Endothelial cell of umbilical vein (primary cell): Measurements from ENCODE around the gene PUS10. TPM values are rescaled to one million over a fixed set of nuclear protein-coding genes. Genes with fewer than 3 reads are reported as not detected.

Experiments used
- BruUV-seq: library from RNA; stranded (reverse); fragments of 400-500 nt; replicated peaks from 2 replicates; lab custom pipeline; 2021; lab: Mats Ljungman, UMichigan
- CTCF ChIA-PET: fragments of 300-600, 350-600 bp; sonication (Branson Sonifier 250); formaldehyde crosslinking; loops from one replicate; lab custom pipeline; 2021; ENCODE audit warnings: antibody characterized with exemption, inconsistent platforms; lab: Charles Lee
- POLR2A ChIA-PET: fragments of 300-600, 350-600 bp; sonication (Branson Sonifier 250); formaldehyde crosslinking; loops from one replicate; lab custom pipeline; 2021; ENCODE audit warnings: antibody characterized with exemption, inconsistent platforms; lab: Charles Lee
- DNase-seq: peaks from one replicate; pipeline ENCODE4 v3.0.0-alpha.2; 2011; ENCODE audit warnings: low read depth, low spot score
- FAIRE-seq: peaks from 2 replicates; lab custom pipeline; 2011; peaks lifted over from hg19 to GRCh38; lab: Jason Lieb, UNC
- H2AFZ ChIP-seq: 2 replicates; pipeline ENCODE4 v1.6.0; 2012; ENCODE audit warnings: low read depth, low read length, control low read depth, inconsistent platforms
- H3K27ac ChIP-seq: 2 replicates; pipeline ENCODE4 v1.5.1; 2011; ENCODE audit warnings: low read depth, mild to moderate bottlenecking, control low read depth, low read length, moderate library complexity; ENCODE audit not compliant: insufficient read depth
- H3K27me3 ChIP-seq, 2 experiments: 2 replicates each; pipeline versions ENCODE4 v1.6.0 to v1.6.1; 2011; ENCODE audit warnings: low read length in 2 of 2, mixed read lengths in 1 of 2; ENCODE audit not compliant: control insufficient read depth in 2 of 2, insufficient read depth in 2 of 2
- H3K36me3 ChIP-seq, 2 experiments: 2 replicates in 1 of 2; 3 replicates in 1 of 2; pipeline ENCODE4 v1.5.1; 2011; ENCODE audit warnings: low read length in 2 of 2, mild to moderate bottlenecking in 1 of 2, moderate library complexity in 1 of 2; ENCODE audit not compliant: control insufficient read depth in 2 of 2, insufficient read depth in 2 of 2; ENCODE audit errors: extremely low read depth in 1 of 2
- H3K4me1 ChIP-seq: 3 replicates; pipeline ENCODE4 v1.5.1; 2011; ENCODE audit warnings: mild to moderate bottlenecking, low read length; ENCODE audit not compliant: control insufficient read depth, insufficient read depth; ENCODE audit errors: extremely low read depth
- H3K4me2 ChIP-seq: 2 replicates; pipeline ENCODE4 v1.6.1; 2011; ENCODE audit warnings: low read length, control low read depth, mixed read lengths; ENCODE audit not compliant: insufficient read depth
- H3K4me3 ChIP-seq, 3 experiments: fragments of 200-600 bp in 1 of 3; sonication (generic), shearing (Covaris generic) in 1 of 3; replicated peaks in 1 of 3; 2 replicates each; pipeline ENCODE4 v1.5.1; 2011 to 2016; ENCODE audit warnings: control low read depth in 3 of 3, low read length in 3 of 3, mild to moderate bottlenecking in 2 of 3, inconsistent platforms in 1 of 3, low read depth in 1 of 3, moderate library complexity in 1 of 3; ENCODE audit not compliant: insufficient read depth in 1 of 3
- H3K79me2 ChIP-seq: 2 replicates; pipeline ENCODE4 v1.6.0; 2012; ENCODE audit warnings: low read length, inconsistent platforms; ENCODE audit not compliant: control insufficient read depth, insufficient read depth
- H3K9ac ChIP-seq: replicated peaks from 2 replicates; pipeline ENCODE3; 2011; ENCODE audit warnings: low read length, control low read depth; ENCODE audit not compliant: insufficient read depth; ENCODE audit errors: extremely low read depth
- H3K9me1 ChIP-seq: replicated peaks from 3 replicates; pipeline ENCODE4 v1.6.0; 2011; ENCODE audit warnings: mild to moderate bottlenecking, low read length; ENCODE audit not compliant: control insufficient read depth, insufficient read depth; ENCODE audit errors: extremely low read depth
- H3K9me3 ChIP-seq: replicated peaks from 2 replicates; pipeline ENCODE4 v1.5.1; 2012; ENCODE audit warnings: low read length, inconsistent platforms; ENCODE audit not compliant: control insufficient read depth, insufficient read depth
- H4K20me1 ChIP-seq: replicated peaks from 2 replicates; pipeline ENCODE3; 2011; ENCODE audit warnings: mild to moderate bottlenecking, low read length; ENCODE audit not compliant: control insufficient read depth, insufficient read depth; ENCODE audit errors: extremely low read depth
- EZH2 ChIP-seq: IDR thresholded peaks from 2 replicates; pipeline ENCODE4 v1.6.1; 2012; ENCODE audit warnings: borderline replicate concordance, low read depth, mild to moderate bottlenecking, moderate library complexity, low read length, inconsistent platforms; ENCODE audit not compliant: severe bottlenecking
- FOS ChIP-seq: IDR thresholded peaks from 2 replicates; pipeline ENCODE4 v1.6.1; 2011; ENCODE audit warnings: mild to moderate bottlenecking, low read length, moderate library complexity, borderline replicate concordance; ENCODE audit not compliant: insufficient read depth
- GATA2 ChIP-seq: IDR thresholded peaks from 2 replicates; pipeline ENCODE4 v1.7.0; 2011; ENCODE audit warnings: low read depth, mild to moderate bottlenecking, moderate library complexity, mixed read lengths, low read length; ENCODE audit not compliant: insufficient read length, insufficient read depth
- JUN ChIP-seq: IDR thresholded peaks from 2 replicates; pipeline ENCODE4 v1.6.1; 2011; ENCODE audit warnings: borderline replicate concordance, low read depth; ENCODE audit not compliant: insufficient read length, insufficient read depth
- MYC ChIP-seq: IDR thresholded peaks from one replicate; pipeline ENCODE4 v1.6.1; 2011; ENCODE audit warnings: mild to moderate bottlenecking, low read depth, low read length
- POLR2A ChIP-seq: IDR thresholded peaks from 2 replicates; pipeline ENCODE4 v1.6.1; 2012; ENCODE audit warnings: low read depth, mild to moderate bottlenecking, control low read depth, low read length
- POLR2AphosphoS5 ChIP-seq: IDR thresholded peaks from 2 replicates; pipeline ENCODE4 v1.6.1; 2012; ENCODE audit warnings: low read depth, mild to moderate bottlenecking, control low read depth, low read length, moderate library complexity; ENCODE audit not compliant: insufficient read depth
- dilution Hi-C: fragments of 300-500 bp; cut with MboI; formaldehyde crosslinking; loops from one replicate; pipeline ENCODE4 v1.15.0; 2019; ENCODE audit warnings: low sequenced_read_pairs; ENCODE audit not compliant: extremely low pct_ligation_motif_present
- intact Hi-C: fragments of 100-400 bp; cut with micrococcal nuclease; formaldehyde crosslinking; loops from one replicate; pipeline ENCODE4 v1.10.0; 2022
- polyA plus RNA-seq, 4 experiments: library from polyadenylated mRNA; depleted of rRNA in 3 of 4; stranded (reverse) in 3 of 4; unstranded in 1 of 4; fragments of >200 nt; gene quantifications; 2 replicates each; pipeline versions ENCODE4 v1.2.1 to v1.2.3, GENCODE V29; 2011 to 2012; ENCODE audit warnings: missing spikeins in 1 of 4
- total RNA-seq: library from RNA; stranded (reverse); gene quantifications from 2 replicates; pipeline ENCODE4 v1.2.3, GENCODE V29; 2021
- TF ChIP-seq, protein P1 (sequence below): IDR thresholded peaks from 2 replicates; pipeline ENCODE4 v1.6.1; 2011; ENCODE audit not compliant: insufficient read depth, insufficient read length
- TF ChIP-seq, protein P2 (sequence below), 2 donors: IDR thresholded peaks; 1 replicate in 1 of 2; 2 replicates in 1 of 2; pipeline ENCODE4 v1.5.1; 2011; ENCODE audit warnings: low read length in 2 of 2, mild to moderate bottlenecking in 2 of 2, moderate library complexity in 2 of 2, control low read depth in 1 of 2, inconsistent platforms in 1 of 2, low read depth in 1 of 2; ENCODE audit not compliant: insufficient read depth in 1 of 2; ENCODE audit errors: extremely low read depth in 1 of 2

The PUS10 gene
- total and polyA plus RNA-seq, 2 donors (not counting 3 experiments of a cell fraction or from before 2014, with no cell fraction given), result 3.7 to 10.3 TPM

DNA sequence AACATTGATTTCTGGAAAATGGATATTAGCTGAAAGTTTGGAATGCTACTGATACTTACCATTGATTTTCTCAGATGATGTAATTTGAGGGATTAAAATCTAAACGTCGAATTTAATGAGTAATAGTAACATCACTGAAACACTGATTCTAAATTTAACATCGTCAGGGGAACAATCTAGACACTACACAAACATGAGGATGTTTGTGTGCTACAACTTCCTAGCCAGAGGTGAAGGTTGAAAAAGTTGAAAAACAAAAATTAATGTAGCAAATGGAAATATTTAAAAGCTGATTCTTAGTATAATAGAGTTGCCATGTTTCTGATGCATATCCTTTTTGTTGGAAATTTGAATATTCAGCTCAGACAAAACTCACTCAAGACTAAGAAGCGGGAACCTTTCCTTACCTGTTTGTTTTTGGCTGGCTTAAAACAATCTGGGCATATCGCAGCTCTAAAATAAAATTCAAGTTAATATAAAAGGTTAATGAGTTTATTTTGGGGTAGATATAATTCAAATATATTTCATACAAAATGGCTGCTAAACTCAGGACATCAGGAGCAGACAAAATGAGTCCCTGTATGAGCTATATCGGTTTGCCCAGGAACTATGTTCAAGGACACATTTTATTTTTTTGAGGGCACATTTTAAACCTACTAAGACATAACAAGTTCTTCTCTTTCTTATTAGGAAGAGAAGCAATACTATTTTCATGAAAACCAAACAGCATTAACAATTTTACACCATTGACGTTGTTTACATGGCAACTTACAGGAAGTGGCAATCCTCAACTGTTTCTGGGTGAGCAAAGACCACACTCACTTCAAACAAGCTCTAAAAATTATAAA lies 53.2 kb downstream of the PUS10 start:
- TF ChIP-seq POLR2AphosphoS5 (no peak), EZH2 (no peak), MYC (no peak)
- TF ChIP-seq, protein P1, sequence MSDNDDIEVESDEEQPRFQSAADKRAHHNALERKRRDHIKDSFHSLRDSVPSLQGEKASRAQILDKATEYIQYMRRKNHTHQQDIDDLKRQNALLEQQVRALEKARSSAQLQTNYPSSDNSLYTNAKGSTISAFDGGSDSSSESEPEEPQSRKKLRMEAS, result no peak
- DNase-seq (peak; percentile 6), FAIRE-seq (peak; percentile 37)
- no peaks in the 10 kb centered on the region for H3K79me2 ChIP-seq
- no TSS peak for BruUV-seq
- ChIA-PET CTCF (interaction anchor here (1.0 to 2.1 kb wide), 5 partner anchors 10 to 34 kb away, joined by 3 to 6 read pairs (median 4); no protein-coding TSS in a partner anchor), POLR2A (no interaction called here)
- no peaks in the 10 kb centered on the region for H3K4me1 ChIP-seq
- no peak overlapping the region for H3K4me3 ChIP-seq
- H3K9ac ChIP-seq, result no peak overlapping the region
- H3K9me1 ChIP-seq, result no peaks in the 10 kb centered on the region
- intact Hi-C loops (no loop called here), dilution Hi-C loops (no loop called here)
- H3K9me3 ChIP-seq, result no peaks in the 10 kb centered on the region
- no peaks in the 10 kb centered on the region for H4K20me1 ChIP-seq
- H3K4me2 ChIP-seq, result no peak overlapping the region
- no peaks in the 10 kb centered on the region for H3K36me3 ChIP-seq
- no peak overlapping the region for H2AFZ ChIP-seq
- no peak overlapping the region for H3K27ac ChIP-seq
- H3K27me3 ChIP-seq, result no peaks in the 10 kb centered on the region

GRCh38 chr2:60963190-60963589 lies 54.9 kb downstream of the PUS10 start:
- H3K9me1 ChIP-seq, result no peaks in the 10 kb centered on the region
- no peaks in the 10 kb centered on the region for H3K27me3 ChIP-seq
- POLR2A ChIA-PET, result no interaction called here
- no TSS peak for BruUV-seq
- H3K36me3 ChIP-seq, result no peaks in the 10 kb centered on the region
- no peak for DNase-seq
- no peak overlapping the region for H2AFZ ChIP-seq
- intact Hi-C loops, result no loop called here
- H3K4me3 ChIP-seq, result no peak overlapping the region
- CTCF ChIA-PET, result no interaction called here
- dilution Hi-C loops, result no loop called here
- H3K27ac ChIP-seq, result no peak overlapping the region
- H3K4me1 ChIP-seq, result peaks cover 10% of the 10 kb centered on the region
- no peak overlapping the region for H3K4me2 ChIP-seq
- no peaks in the 10 kb centered on the region for H3K9me3 ChIP-seq
- no peak for FAIRE-seq
- TF ChIP-seq FOS (no peak), JUN (no peak), POLR2AphosphoS5 (no peak), GATA2 (no peak), MYC (no peak), EZH2 (no peak), POLR2A (no peak)
- TF ChIP-seq, protein P2, sequence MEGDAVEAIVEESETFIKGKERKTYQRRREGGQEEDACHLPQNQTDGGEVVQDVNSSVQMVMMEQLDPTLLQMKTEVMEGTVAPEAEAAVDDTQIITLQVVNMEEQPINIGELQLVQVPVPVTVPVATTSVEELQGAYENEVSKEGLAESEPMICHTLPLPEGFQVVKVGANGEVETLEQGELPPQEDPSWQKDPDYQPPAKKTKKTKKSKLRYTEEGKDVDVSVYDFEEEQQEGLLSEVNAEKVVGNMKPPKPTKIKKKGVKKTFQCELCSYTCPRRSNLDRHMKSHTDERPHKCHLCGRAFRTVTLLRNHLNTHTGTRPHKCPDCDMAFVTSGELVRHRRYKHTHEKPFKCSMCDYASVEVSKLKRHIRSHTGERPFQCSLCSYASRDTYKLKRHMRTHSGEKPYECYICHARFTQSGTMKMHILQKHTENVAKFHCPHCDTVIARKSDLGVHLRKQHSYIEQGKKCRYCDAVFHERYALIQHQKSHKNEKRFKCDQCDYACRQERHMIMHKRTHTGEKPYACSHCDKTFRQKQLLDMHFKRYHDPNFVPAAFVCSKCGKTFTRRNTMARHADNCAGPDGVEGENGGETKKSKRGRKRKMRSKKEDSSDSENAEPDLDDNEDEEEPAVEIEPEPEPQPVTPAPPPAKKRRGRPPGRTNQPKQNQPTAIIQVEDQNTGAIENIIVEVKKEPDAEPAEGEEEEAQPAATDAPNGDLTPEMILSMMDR (IDR thresholded peaks at IDR 0.05; ENCODE audit: extremely low read depth in 1 of 2, insufficient read depth in 1 of 2, low read depth in 1 of 2, low read length in 2 of 2), result no peak
- TF ChIP-seq, protein P1, result no peak
- H3K79me2 ChIP-seq, result no peaks in the 10 kb centered on the region
- H3K9ac ChIP-seq, result no peak overlapping the region
- no peaks in the 10 kb centered on the region for H4K20me1 ChIP-seq
